H54 (cell line): ENCODE data around the gene NLRP6.
"Not testable (repeated sequence)": the region's sequence is repeated elsewhere in the genome, so short reads cannot be mapped to it uniquely, and the experiment has no call there.

ENCODE experiments used
- DNase-seq: peaks from one replicate; pipeline ENCODE4 v3.0.0; 2011; ENCODE audit warnings: low spot score, mixed read lengths; ENCODE audit not compliant: insufficient read length
- FAIRE-seq: peaks from 3 replicates; lab custom pipeline; 2011; peaks lifted over from hg19 to GRCh38; lab: Jason Lieb, UNC
- POLR2A ChIP-seq: IDR thresholded peaks from 2 replicates; pipeline ENCODE4 v1.6.1; 2011; ENCODE audit warnings: low read depth, mild to moderate bottlenecking, low read length

Gene NLRP6

DNA sequence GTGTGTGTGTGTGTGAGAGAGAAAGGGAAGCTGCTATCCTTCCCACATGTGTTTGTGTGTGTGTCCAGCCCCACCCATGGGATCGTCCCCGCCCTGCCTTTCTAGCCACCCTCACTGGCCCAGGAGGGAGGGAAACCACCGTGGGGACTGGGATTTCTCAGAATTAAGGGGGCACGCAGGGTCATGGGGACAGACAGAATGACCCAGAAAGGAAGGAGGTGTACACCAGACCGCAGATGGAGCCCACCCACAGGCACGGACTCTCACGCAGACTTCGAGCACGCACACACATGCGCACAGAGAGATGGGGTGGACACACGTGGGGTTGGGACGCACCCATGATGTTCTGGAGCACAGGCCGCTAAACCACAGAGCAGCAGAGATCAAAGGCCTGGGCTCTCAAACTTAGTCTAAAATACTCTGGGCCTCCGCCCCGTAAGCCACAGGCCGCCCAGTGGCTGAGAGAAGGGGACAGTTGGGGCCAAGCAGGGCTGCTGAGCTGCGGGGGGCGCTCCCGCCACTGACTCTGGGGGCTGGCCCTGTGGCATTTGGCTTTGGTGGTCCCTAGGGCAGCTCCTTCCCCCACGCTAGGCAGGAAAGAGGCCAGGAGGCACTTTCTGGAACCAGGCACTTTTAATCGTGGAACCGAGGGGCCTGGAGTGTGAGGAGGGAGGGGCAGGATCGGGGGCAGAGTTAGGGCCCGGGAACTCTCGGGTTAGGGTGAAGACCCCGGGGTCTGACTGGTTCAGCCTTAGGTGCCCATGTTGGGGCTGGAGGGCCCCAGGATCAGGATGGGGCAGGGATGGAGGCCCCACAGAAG lies 19.6 kb downstream of the NLRP6 start:
- FAIRE-seq (no peak), DNase-seq (no peak)
- no peak for TF ChIP-seq POLR2A

DNA sequence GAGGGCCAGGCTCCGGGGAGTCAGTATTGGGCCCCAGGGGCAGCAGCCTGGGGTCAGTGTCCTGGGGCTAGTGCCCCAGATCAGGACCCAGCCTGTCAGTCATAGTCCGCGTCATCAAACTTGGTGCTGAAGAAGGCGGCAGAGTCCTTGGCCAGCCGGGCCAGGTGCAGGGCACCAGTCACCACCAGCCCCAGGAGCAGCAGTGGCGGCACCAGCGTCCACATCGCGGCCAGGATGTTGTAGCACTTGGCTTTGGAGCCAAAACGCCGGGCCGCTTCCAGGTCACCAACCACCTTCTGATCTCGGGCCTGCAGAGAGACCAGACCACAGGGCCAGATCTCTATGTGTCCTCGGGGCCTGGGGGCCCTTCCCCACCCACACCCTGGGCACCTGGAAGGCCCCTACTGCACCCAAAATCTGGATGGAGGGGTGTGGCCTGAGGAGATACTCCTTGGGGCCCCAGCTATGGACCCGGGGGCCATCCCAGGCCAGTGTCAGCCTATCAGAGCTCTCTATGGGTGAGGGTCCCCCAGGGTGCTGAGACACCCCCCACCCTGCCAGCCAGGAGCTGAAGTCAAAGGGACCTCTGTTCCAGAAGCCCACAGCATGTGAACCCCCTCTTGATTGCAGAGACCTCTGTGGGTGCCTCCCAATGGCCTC lies 20.3 kb downstream of the NLRP6 start:
- no peak for TF ChIP-seq POLR2A
- FAIRE-seq (no peak), DNase-seq (no peak)

DNA sequence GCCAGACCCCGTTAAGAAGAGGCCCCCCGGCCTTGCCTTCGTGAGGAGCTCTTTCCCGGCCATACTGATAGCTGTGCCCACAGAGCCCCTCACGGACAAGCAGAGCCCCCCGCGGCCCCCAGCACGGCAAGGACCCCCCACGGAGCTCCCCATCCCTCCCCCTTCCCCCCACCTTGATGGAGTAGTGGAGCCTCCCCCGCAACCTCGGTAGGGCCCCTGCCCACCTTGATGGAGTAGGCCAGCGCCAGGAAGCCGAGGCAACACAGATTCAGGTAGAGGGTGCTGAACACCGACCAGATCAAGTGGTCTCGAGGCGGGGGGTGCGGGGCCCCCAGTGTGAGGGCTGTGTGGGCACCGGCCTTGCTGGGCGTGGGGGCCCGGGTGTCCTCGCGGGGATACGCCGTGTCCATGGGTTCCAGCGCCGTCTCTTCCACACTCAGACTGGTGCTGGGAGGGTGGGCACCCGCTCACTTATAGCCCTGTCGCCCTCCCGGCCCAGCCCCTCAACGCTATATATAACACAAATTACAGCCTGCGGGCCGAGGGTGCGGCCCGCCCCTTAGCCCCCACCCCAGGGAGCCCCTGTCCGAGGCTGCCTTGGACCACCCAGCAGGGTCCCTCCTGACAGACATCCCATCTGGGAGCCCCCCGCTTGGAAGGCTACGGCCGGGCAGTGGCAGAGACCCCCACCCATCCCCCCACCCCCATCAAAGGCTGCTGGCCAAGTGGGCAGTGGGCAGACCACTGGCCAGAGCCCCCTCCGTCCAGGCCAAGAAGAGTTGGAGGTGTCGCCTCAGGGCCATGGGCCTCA lies 21.1 kb downstream of the NLRP6 start, which contains the start of gene IFITM5:
TSS of gene IFITM5 (minus strand) at position 446 of the 811 bp plus-strand sequence. CDS start at position 410, 36 bp downstream.
- DNase-seq (no peak), FAIRE-seq (no peak)
- no peak for TF ChIP-seq POLR2A

DNA sequence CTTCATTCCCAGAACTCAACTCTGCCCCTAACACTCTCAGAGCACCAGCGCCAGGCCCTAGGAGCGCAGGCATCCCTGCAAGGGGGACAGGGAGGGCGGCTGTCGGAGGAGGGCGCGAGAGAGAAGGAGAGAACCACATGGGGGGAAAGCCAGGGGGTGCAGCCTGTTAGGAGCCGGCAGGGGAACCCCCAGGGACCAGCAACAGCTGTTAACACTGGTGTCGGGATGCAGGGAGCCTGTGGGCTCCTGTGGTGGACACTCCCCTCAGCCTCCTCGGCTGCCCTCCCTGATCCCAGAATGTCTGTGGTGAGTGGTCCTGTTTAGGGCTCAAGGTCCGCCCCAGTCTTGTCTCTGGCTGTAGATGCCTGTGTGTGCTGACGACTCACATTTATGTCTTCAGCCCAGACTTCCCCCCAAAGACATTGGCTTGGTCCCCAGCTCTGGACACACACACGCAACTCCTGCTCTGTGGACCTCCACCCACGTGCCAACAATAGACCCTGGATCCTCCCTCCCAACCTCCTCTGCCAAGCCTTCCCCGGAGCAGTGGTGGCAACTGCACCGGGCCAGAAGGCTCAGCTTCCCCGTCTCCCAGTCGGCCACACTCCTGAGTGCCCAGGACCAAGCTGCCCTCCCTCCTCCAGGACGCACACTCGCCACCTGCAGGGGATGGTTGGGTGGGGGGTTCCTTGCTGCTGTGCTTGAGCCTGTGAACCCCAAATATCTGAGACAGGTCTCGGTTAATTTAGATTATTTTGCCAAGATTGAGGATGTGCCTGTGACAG lies 21.9 kb downstream of the NLRP6 start:
- DNase-seq (no peak), FAIRE-seq (no peak)
- no peak for TF ChIP-seq POLR2A

DNA sequence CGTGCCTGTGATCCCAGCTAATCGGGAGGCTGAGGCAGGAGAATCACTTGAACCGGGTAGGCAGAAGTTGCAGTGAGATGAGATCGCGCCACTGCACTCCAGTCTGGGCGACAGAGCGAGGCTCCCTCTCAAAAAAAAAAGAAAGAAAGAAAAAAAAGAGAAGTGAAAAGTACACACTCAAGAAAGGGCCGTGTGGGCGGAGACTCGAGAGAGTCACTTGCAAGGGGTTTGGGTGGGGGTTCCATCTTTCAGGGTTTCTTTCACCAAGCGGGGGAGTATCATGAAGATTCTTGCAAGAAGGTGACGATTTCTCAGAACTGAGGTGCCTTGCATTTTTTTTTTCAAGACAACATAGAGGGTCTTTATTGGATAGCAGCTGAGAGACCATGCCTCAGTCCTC lies 25.2 kb downstream of the NLRP6 start:
- DNase-seq, result no peak
- TF ChIP-seq POLR2A, result no peak
- no peak for FAIRE-seq

DNA sequence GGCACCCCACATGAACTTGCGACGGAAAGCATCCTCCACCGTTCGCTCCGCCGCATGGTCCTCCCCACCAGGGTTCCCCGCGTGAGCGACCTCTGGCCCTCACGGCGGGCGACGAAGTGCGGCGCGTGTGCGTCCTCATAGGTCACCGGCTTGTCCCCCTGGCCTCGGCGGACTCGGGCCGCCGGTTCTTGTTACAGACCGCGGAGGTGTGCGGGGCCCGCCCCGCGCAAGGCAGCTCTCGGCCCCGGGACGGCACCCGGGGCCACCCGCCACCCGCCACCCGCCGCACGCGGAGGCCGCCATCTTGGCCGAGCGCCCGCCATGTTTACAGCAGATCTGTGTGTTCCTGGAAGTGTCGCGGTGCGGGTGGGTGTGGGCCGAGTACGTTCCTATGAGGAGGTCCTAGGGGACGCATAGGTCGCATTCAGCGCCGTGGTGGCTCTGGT lies 25.9 kb downstream of the NLRP6 start:
- no peak for FAIRE-seq
- no peak for TF ChIP-seq POLR2A
- no peak for DNase-seq

DNA sequence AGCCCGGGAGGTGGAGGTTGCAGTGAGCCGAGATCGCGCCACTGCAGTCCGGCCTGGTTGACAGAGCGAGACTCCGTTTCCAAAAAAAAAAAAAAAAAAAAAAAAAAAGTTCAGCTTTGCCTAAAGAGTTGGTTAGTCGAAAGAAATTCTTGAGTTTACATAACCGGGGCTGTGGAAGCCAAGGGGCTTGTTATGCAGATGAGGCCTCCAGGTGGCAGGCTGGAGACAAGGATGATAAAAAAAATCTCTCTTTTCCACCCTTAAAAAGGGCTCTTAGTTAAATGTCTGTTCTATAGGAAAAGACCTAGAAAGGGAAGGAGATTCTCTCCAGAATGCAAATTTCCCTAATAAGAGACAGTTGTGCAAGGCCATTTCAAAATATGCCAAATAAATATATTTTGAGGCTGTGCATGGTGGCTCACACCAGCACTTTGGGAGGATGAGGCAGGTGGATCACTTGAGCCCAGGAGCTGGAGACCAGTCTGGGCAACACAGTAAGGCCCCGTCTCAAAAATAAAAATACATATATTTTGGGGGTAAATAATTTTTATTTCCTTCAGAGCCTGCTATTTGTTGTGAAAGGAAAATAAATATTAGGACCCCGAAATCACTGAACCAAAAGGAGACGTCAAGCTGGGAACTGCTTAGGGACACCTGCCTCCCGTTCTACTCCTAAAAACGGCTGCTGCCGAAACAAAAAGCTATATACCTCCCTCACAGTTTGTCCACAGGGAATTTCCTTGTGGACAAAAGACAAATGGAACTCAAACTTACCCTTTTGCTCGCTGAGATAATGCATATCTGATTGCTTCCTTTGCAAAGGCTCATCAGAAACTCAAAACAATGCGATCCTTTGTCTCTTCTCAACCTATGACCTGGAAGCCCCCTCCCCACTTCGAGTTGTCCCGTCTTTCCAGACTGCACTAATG lies 27.0 kb downstream of the NLRP6 start:
- peak; percentile 97 for DNase-seq
- TF ChIP-seq POLR2A, result no peak
- FAIRE-seq, result no peak

DNA sequence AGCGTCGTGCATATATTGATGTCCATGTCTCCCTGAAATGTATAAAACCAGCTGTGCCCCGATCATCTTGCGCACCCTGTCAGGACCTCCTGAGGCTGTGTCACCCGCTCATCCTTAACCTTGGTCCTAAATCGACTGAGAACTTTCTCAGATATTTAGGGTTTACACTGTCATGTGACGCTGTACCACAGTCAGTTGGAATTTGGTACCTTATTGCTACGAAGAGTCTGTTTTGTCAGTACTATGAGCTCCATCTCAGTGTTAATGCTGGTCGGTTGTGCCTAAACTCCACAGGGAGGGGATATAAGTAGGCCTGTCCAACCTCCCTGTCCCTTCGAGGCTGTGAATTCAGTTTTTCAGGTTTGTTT lies 27.6 kb downstream of the NLRP6 start:
- TF ChIP-seq POLR2A, result no peak
- DNase-seq (no peak), FAIRE-seq (no peak)

DNA sequence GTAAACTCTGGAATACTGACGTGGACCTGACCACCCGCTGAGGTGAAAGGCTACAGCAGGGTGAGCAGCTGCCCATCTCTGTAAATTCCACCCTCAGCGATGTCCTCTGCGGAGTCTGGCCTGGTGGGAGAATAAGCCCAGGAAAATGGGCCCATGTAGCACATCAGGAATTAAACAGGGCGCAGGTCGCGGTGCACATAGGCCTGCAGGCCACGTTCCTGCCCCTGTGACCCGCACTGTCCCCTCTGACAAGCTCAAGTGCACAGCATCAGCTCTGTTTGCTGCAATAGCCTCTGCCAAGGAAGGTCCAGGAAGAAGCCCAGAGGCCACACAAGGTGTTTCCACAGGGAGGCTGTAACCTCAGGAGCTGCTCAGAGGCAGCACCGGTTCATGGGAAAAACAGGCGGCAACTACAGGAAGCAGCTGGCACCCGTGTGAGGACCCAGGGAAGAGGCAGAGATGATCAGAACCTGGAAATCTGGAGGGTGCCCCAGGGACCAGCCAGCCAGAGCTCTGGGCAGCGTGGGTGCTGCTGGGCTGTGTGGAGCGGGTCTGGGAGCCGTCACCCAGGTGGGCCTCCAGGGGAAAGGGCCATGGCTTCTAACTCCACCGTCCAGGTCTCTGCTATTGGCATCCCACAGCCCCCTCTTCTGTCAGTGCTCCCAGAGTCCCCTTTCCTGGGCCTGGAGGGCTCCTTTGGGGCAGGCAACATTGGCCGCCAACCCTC lies 28.6 kb downstream of the NLRP6 start:
- FAIRE-seq, result no peak
- DNase-seq, result no peak
- TF ChIP-seq POLR2A, result no peak

DNA sequence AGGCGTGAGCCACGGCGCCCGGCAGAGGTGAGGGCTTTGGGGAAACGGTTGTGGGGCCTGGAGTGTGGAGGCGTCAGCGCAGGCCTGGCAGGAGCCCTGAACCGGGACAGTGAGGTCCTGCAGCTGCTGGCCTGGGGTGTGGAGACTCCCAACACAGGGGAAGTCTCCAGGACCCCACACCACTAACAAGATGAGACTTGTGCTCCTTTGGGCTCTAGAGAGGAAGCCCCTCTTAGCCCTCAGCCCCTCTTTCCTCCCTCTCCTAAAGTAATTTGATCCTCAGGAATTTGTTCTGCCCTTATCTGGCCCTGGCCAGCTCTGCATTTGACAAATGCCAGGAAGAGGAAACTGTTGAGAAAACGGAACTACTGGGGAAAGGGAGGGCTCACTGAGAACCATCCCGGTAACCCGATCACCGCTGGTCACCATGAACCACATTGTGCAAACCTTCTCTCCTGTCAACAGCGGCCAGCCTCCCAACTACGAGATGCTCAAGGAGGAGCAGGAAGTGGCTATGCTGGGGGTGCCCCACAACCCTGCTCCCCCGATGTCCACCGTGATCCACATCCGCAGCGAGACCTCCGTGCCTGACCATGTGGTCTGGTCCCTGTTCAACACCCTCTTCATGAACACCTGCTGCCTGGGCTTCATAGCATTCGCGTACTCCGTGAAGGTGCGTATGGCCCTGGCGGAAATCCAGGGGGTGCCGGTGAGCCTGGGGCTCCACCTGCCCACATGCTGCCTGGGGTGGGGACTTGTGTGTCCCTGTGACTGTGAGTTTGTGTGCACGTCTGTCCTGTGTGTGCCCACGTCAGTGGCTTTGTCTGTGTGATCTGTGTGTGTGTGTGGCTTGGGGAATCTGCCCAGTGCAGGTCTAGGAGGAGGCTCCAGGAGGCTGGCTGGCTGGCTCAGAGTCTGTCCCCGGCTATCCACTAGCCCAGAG lies 29.8 kb downstream of the NLRP6 start, which contains the start of gene IFITM2:
TSS of gene IFITM2 (plus strand) at position 51 of the 943 bp plus-strand sequence. CDS start at position 428, 377 bp downstream.
- DNase-seq, FAIRE-seq: not testable (repeated sequence)
- TF ChIP-seq POLR2A, result peak; percentile 52; the same call in 1 of the 2 replicates

DNA sequence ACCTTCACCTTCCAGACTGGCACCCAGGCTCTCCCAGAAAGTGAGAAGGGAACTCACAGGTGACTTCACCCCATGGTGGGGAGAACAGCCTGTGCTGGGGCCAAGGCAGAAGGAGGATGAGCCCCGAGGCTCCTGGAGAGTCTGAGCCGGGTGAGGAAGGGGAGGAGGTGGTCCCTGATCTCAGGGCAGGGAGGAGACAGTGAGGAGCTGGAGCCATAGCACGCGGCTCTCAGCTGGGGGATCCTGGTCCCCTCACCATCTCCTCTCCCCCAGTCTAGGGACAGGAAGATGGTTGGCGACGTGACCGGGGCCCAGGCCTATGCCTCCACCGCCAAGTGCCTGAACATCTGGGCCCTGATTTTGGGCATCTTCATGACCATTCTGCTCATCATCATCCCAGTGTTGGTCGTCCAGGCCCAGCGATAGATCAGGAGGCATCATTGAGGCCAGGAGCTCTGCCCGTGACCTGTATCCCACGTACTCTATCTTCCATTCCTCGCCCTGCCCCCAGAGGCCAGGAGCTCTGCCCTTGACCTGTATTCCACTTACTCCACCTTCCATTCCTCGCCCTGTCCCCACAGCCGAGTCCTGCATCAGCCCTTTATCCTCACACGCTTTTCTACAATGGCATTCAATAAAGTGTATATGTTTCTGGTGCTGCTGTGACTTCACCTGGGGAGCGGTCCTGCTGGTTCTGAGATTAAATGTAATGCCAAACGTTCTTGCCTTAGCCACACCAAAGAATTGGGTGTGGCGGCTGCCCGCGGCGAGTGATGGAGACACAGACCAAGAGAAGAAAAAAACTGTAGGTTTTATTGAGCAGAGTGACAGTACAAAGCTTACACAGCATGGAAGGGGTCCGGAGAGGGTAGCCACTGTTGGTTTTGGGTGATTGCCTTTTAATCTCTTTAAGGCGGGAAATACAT lies 30.8 kb downstream of the NLRP6 start:
- not testable (repeated sequence) for DNase-seq, FAIRE-seq

DNA sequence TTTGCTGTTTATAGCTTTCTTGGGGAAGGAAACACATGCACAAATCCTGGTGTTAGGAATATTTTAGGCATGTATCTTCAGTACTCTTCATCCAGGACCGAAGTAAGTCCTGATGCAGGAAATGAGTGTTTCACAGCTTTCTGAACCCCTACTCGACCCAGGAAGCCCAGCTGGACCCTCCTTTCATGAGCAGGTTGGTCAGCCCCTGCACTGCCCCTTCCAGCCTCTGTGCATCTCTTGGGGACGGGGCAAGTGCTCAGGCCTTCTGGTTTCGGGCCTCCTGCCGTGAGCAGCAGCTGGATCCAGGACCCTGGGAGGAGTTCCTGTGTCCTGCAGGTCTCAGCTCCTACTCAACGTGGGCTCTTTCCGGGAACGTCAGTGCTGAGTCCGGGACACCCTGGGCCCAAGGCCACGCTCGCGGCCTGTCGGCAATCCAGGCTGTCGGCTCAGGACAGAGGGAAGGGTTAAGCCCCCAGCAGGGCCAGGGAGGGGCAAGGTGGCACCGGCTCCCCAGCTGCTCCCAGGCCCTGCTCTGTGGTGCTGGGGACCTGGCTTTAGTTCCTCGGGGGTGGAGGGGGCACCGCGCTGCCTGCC lies 31.9 kb downstream of the NLRP6 start:
- FAIRE-seq, DNase-seq: not testable (repeated sequence)

DNA sequence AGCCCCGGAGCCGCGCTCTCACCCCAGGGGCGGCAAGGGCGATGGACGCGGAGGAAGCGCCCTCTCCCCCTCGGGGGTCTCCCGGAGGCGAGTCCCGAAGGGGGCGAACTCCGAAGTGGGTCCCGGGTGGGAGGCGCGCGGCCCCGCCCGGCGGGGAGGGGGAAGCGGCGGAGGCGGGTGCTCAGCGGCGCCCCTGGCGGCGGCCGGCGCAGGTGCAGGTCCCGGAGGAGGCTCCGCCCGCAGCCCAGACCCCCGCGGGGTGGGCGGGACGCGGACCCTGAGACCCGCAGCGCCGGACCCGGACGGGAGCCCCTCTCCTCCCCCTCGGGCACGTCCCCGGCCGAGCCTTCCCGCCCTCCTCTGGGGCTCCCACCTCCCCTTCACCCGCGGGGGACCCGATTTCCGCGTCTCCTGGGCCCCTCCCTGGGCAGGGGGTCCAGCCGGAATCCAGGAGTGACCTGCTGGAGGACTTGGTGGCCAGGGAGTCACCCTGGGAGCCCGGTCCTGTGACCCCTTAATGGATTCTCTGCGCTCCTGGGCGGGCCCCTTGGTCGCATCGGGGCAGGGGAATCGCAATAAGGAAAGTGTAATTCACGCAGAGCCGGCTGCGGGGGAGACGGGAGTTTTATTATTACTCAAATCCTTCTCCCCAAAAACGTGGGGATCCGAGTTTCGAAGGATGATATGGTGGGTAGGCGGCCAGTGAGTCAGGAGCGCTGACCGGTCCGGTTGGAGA lies 33.0 kb downstream of the NLRP6 start:
- DNase-seq, FAIRE-seq: not testable (repeated sequence)
